Peyer's patch (tissue), 4 donors: ENCODE measurements around the gene PELI1.

Experiments
- POLR2A ChIP-seq, 2 donors: fragments of 450-650 bp; IDR thresholded peaks; one replicate each; pipeline ENCODE4 v1.5.1; 2017; ENCODE audit warnings: antibody characterized with exemption in 2 of 2, mild to moderate bottlenecking in 2 of 2, moderate library complexity in 2 of 2
- TF ChIP-seq, protein P1 (sequence below), 6 experiments: fragments of 450-650 bp in 4 of 6; fragments of 200-600 bp in 2 of 6; sonication (generic) in 1 of 6; IDR thresholded peaks; one replicate each; pipeline ENCODE4 v1.5.1; 2017 to 2019; ENCODE audit warnings: antibody characterized with exemption in 6 of 6, mild to moderate bottlenecking in 3 of 6, moderate library complexity in 1 of 6

DNA sequence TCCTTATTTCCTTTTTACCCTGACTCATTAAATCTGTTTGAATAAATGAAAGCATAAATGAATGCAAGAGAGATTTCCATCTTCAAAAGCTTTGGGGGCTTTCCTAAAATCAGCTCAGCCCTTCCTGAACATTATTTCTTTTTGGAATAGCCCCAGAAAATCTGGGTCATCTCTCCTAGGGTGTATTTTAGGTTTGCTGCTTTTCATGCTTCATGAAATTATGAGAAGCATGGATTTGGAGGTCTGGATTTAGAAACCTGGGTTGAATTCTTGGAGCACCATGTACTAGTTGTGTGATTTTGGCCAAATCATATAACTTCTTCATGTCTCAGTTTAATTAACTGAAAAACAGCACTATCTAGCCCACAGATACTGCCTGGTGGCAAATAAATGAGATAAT lies 24.0 kb upstream of the PELI1 start:
- TF ChIP-seq, protein P1, sequence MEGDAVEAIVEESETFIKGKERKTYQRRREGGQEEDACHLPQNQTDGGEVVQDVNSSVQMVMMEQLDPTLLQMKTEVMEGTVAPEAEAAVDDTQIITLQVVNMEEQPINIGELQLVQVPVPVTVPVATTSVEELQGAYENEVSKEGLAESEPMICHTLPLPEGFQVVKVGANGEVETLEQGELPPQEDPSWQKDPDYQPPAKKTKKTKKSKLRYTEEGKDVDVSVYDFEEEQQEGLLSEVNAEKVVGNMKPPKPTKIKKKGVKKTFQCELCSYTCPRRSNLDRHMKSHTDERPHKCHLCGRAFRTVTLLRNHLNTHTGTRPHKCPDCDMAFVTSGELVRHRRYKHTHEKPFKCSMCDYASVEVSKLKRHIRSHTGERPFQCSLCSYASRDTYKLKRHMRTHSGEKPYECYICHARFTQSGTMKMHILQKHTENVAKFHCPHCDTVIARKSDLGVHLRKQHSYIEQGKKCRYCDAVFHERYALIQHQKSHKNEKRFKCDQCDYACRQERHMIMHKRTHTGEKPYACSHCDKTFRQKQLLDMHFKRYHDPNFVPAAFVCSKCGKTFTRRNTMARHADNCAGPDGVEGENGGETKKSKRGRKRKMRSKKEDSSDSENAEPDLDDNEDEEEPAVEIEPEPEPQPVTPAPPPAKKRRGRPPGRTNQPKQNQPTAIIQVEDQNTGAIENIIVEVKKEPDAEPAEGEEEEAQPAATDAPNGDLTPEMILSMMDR (IDR thresholded peaks at IDR 0.05), result no peak
- TF ChIP-seq POLR2A (IDR thresholded peaks at IDR 0.05), result no peak
